KBM-7 (cell line): ENCODE results near the gene OR10G2.
"Not testable (repeated sequence)": the region's sequence is repeated elsewhere in the genome, so short reads cannot be mapped to it uniquely, and the experiment has no call there.

Experiments
- DNase-seq: peaks from one replicate; pipeline ENCODE4 v3.0.0-alpha.2; 2015
- in situ Hi-C: fragments of 300-500 bp; cut with MboI; formaldehyde crosslinking; loops from 2 replicates; pipeline ENCODE4 v1.14.3; 2020; ENCODE audit warnings: low sequenced_read_pairs, low pct_unique_long_range_greater_than_20kb, mixed read lengths

OR10G2 gene

DNA sequence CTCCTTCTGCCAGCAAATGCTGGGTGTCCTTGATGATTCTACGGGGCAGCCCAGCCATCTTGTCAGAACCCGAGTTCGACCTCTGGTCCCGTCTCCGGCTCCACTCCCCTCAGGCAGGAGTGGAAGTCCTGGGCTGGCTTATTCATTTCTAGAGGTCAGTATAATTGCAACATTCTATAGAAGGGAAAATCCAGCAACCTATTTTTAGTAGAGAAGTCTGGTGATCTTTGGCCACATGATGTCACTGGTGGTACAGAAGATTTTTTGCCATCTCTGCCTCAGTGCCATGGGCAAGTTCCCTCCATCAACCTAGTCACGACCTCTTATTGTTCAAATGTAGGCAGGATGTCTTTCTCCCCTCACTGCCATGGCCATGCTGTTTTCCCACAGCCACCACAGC lies 22.4 kb downstream of the OR10G2 start:
- no peak for DNase-seq
- in situ Hi-C loops = no loop called here

DNA sequence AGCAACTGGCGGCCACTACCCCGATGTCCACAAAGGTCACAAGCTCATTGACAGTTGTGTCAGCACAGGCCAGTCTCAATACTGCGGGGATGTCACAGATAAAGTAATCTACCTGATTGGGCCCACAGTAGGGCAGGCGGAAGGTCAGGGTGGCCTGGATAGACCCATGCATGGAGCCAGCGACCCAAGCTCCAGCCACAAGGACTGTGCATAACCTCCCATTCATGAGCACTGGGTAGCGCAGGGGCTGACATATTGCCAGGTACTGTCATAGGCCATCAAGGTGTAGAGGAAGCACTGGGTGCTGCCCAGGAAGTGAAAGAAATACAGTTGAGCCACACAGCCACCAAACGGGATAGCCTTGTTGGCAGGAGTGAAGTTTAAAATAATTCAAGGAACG lies 32.6 kb downstream of the OR10G2 start:
- in situ Hi-C loops, DNase-seq: not testable (repeated sequence)

DNA sequence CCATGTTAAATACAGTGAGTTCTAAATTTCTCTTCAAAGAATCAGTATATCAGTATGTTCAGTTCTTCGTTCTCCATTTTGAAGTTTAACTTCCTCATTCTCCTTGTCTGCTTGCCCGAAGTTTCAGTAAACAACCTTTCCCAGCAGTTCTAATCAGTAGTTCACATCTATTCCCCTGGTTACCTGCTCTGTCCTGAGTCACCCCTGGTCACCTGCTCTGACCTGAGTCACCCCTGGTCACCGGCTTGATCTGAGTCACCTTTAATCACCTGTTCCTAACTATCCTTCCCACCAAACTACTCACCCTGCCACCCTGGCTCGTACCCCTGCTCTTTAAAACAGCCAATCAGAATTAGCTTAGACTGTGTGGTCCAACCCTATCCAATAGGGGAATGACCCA lies 45.4 kb downstream of the OR10G2 start:
- peak; percentile 4 for DNase-seq
- in situ Hi-C loops = no loop called here
